Measurements from ENCODE around the gene CTTNBP2NL. TPM values are rescaled to one million over a fixed set of nuclear protein-coding genes. Genes with fewer than 3 reads are reported as not detected.

Gene CTTNBP2NL
- 14.6 and 17.1 TPM in 2 replicates for total RNA-seq

GRCh38 chr1:112395821-112396652 is at the start of gene CTTNBP2NL:
Gene CTTNBP2NL (plus strand): TSS chr1:112396214. CDS start chr1:112416166, 19,952 bp downstream.

GRCh38 chr1:112508278-112509004 is 112.4 kb downstream of the CTTNBP2NL start, which contains the start of gene WNT2B:
Gene WNT2B (plus strand): TSS chr1:112508965. CDS start chr1:112509263, 298 bp downstream.

Other genes starting within 250 kb of the CTTNBP2NL start
- 0.75 and 1.2 TPM in 2 replicates for gene WNT2B, start 112.8 kb downstream of the CTTNBP2NL start, total RNA-seq
- gene ST7L, start 222.9 kb downstream of the CTTNBP2NL start, total RNA-seq, result 17.4 and 23.2 TPM in 2 replicates
- gene CAPZA1, start 223.6 kb downstream of the CTTNBP2NL start, total RNA-seq, result 234 and 391 TPM in 2 replicates

Measured in uterine smooth muscle cell (primary cell).